GM18870 (cell line): ENCODE results near the gene DSCAM.

ENCODE experiments used
- ATAC-seq: cut with Tn5 transposase; IDR thresholded peaks from one replicate; pipeline ENCODE4 v1.9.1; 2021; ENCODE audit warnings: moderate library complexity; ENCODE audit not compliant: unreplicated experiment

The DSCAM gene

DNA sequence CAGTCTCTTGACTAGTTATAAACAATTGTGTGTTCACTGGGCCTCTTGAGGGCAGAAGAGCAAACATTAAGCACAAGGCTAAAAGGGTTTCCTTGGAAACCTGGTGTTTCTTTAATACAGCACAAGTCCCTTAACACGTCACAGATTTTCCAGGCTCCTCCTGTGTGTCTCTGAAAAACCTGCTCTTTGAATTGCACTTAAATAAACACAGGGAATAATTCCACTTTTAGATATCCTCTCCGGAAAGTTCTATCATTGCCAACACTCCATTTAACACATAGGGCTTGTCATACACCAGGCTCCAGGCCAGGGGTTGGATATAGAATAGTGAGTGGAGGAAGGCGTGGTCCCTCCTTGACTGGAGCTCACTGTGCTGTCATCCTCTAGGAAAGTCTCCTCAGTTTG is 442.6 kb downstream of the DSCAM start:
- ATAC-seq: no peak

DNA sequence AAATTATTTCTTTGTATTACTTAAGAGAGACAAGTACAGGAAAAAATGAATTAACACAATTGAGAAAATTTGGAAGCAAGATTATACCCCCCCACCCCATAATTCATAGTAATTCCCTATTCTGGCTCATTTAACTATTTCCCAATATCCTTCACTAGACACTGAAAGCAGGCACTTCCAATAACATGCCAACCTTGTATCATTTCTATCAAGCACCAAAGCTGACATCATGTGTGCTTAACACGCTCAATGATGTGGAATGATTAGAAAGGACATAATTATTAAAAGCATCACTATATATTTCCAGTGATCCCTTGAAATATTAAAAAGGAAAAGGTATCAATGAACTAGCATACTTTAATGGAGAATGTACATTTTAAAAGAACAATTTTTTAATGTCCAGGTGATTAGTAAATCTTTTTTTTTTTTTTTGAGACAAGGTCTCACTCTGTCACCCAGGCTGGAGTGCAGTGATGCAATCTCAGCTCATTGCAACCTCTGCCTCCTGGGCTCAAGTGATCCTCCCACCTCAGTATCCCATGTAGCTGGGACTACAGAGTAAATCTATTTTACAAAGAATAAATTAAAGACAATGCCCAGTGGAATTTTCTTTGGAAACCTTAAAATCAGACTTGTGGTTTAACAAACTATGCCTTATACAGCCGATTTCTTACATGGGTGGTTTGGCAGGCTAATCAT is 443.9 kb downstream of the DSCAM start:
- no peak for ATAC-seq

GRCh38 chr21:40395732-40396131 is 451.2 kb downstream of the DSCAM start:
- ATAC-seq: no peak

DNA sequence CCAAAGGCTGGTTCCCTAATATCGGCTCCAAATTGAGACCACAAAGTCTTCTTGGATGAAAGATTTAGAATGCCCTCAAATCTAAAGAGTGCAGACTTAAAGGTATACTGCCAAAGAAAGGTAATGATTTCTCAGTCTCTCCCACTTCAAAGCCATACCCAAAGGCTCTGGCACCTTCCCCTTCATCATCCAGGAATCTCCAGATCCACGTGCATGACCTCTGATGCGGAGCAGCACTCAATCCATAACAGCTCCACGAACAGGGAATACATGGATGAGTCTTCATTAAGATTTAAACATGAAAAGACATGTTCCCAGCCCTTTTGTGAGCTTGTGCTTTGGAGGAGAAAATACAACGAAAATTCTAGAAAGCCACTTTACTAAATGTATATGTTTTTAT is 453.9 kb downstream of the DSCAM start:
- ATAC-seq: no peak

DNA sequence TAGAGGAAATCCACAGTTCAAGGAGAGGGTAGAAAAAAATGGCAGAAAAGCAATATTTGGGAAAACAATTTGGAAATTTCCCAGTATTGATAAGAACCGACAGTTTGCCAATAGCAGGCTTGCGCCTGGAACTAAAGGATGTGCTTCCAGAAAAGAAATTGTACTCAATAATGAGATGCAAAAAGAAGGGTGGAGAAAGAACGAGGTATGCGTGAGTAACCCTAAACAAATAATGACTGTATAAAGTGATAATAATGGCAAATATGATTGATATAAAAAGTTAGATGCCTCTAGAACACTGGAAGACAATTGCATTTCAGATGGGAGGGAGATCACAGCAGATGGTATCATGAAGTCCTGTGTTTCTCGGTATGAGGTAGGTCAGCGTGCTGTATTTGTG is 458.9 kb downstream of the DSCAM start:
- no peak for ATAC-seq

- ATAC-seq: no peak
Measured at GRCh38 chr21:40386981-40387747, 459.8 kb downstream of the DSCAM start.

DNA sequence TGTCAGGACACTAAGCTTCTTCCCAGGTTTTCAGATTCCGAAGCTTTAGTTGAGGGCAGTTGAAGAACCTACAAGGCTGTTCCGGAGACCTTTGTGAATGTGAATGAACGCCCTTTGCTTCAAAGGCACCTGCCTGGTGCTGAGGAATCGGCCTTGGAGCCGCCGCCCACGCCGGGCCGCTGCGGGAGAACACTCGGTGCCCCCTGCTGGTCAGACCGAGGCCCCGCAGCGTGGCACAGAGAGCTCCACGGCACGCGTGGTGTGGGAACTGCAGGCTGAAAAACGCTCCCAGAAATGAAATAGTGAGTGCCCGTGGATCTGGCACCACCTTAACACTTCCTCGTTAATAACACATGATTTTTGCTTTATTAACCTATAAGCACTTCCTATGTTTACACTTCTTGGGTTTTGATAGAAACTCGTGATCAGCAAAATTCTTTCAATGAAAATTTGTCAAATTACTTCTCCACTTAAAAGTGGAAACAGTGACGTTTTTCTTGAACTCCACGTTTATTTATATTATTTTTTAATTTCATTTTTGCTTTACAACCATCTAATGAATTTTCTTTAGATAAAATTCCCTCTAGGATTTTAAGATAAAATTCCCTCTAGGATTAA is 460.6 kb downstream of the DSCAM start:
- ATAC-seq: no peak

GRCh38 chr21:40385883-40386282 is 461.1 kb downstream of the DSCAM start:
- no peak for ATAC-seq

DNA sequence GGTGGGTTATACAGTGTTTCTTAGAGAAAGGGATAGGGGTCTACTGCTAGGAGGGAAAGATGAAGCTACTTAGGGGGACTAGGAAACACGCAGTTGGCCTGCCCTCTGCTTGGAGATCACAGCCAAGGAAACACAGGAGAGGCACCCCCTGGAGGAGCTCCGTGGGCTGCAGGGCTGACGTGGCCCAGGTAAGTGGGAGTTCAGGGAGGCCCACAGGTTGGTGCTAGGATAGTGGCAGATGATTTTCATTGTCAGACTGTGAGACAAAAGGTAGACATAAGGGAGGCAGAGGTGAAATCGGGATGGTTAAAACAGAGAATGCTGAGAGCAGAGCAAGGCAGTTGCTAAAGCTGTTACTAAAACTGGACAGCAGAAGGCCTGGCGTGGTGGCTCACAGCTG is 463.0 kb downstream of the DSCAM start:
- no peak for ATAC-seq

GRCh38 chr21:40381111-40381510 is 465.8 kb downstream of the DSCAM start:
- ATAC-seq: no peak

- no peak for ATAC-seq
Measured at GRCh38 chr21:40379881-40380810, 466.8 kb downstream of the DSCAM start.

GRCh38 chr21:40377135-40377534 is 469.8 kb downstream of the DSCAM start:
- no peak for ATAC-seq

DNA sequence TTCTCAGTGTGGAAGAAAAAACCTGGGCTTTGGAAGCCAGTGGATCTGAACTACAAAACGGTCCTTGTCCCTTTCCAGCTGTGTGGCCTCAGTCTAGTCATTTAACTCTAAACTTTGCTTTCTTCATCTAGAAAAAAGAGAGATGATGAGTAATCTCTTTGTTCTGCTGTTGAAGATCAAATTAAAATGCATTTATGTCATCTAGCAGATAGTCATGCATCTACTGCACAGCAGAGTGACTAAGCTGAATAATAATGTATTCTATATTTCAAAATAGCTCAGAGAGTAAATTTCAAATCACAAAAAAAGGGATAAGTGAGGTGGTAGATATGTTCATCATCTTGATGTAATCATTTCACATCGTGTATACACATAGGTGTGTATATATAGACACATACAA is 473.2 kb downstream of the DSCAM start:
- no peak for ATAC-seq

DNA sequence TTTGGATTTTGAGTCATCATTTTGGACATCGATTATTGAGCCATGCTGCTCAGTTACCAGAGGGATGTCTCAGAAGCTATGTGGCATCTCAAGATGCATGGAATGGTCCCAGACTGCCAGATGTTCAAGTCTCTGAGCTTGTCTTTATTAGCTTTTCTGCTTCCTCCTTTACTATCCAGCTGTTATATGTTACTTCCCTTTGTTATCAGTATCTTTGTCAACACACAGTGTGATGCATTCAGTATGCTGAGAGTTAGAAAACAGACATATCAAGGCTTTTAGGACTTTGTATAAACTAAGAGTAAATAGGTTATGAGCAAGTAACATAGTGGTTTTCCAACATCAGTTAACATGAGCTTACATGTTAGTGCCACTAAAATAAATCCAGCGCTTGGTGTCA is 474.5 kb downstream of the DSCAM start:
- ATAC-seq: no peak

GRCh38 chr21:40371329-40371728 is 475.6 kb downstream of the DSCAM start:
- ATAC-seq: no peak

GRCh38 chr21:40356644-40357043 is 490.3 kb downstream of the DSCAM start:
- ATAC-seq: no peak

DNA sequence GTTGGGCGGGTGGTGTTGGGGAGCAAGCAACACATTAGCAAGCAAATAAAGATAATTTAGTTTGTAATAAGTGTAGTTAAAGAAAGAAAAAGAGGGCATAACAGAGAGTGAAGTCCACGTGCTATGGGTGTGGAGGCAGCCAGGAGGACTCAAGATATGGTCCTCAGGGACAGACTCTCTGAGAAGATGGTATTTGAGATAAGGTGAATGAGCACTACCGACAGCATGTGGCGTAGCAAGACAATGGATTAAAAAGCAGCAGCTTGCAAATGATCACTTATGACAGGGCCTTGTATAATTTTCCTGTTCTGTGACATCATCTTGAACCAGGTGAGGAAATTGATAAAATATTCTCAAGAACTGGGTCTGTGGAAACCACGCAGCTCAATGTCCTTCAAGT is 491.9 kb downstream of the DSCAM start:
- ATAC-seq: no peak

DNA sequence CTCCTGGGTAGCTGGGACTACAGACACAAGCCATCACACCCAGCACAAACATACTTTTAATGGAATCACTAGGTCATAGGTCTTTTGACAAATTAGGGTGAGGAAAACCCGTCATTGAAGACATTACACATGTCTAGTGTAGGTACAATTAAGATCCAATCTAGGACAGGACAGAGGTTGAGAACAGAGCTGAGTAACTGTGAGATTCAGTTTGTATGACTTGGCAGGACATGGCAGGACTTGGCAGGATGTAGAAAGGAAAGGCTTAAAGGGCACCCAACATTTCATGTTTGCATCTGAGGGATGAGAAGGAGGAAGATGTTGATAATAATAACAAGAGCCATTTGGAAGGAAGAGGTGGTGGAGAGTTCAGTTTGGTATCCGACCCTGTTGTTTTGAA is 496.0 kb downstream of the DSCAM start:
- ATAC-seq: no peak

GRCh38 chr21:40349591-40349990 is 497.4 kb downstream of the DSCAM start:
- ATAC-seq: no peak

GRCh38 chr21:40345711-40346321 is 501.1 kb downstream of the DSCAM start:
- ATAC-seq: no peak

GRCh38 chr21:40340357-40340756 is 506.6 kb downstream of the DSCAM start:
- ATAC-seq: no peak
